Pons (tissue), 1 donor: ENCODE results near the gene FGF9.

Experiments
- DNase-seq: peaks from one replicate; pipeline ENCODE4 v3.0.0-alpha.2; 2016; ENCODE audit warnings: low spot score

FGF9 gene

DNA sequence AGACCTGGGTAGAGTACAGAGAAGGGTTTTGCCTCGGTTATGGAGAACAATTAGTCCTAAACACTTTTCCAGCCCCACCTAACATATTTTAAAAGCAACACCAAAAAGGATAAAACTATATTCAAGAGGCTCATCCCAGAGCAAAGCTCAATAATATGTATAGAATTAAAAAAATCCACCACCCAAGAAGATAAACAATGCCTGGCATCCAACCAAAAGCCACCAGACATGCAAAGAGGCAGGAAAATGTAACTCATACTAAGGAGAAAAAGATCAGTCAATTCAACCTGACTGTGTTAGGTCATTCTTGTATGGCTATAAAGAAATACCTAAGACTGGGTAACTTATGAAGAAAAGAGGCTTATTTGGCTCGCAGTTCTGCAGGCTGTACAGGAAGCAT, 39.3 kb downstream of the FGF9 start:
- no peak for DNase-seq

DNA sequence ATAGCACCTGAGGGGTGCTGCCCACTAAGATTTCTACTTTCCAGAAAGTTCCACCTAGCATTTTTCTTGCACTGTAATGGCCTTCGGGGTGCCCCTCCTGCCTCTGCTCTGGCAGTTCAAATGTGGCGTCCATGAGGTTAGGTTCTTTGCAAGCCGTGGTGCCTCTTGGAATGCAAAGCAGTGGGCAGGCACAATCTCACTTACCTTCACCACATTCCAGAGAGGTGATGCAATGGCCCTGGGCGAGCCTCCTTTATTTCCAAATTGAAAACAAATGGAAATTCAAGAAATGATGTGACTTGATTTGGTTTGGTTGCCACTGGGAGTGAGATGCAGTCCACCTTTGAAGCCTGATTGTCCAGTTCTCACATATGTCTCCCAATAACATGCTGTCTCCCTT, 46.9 kb downstream of the FGF9 start:
- DNase-seq, result no peak

DNA sequence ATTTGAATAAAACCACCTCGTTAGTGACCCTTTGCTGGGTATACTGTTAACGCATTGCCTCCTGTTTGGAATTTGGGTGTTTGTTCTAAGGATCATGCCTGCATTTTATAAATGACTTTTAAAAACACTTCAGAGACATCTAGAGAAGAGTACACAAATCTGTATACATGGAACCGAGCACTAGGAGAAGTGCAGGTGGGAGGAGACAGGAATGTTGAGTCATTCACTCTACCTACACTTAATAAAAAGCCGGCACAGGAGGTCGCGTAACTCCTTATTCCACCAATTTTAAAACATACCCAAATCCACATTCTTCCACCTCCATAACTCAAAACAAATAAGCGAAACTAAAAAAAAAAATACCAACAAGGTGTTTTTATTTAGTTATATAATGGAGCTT, 48.6 kb downstream of the FGF9 start:
- no peak for DNase-seq

DNA sequence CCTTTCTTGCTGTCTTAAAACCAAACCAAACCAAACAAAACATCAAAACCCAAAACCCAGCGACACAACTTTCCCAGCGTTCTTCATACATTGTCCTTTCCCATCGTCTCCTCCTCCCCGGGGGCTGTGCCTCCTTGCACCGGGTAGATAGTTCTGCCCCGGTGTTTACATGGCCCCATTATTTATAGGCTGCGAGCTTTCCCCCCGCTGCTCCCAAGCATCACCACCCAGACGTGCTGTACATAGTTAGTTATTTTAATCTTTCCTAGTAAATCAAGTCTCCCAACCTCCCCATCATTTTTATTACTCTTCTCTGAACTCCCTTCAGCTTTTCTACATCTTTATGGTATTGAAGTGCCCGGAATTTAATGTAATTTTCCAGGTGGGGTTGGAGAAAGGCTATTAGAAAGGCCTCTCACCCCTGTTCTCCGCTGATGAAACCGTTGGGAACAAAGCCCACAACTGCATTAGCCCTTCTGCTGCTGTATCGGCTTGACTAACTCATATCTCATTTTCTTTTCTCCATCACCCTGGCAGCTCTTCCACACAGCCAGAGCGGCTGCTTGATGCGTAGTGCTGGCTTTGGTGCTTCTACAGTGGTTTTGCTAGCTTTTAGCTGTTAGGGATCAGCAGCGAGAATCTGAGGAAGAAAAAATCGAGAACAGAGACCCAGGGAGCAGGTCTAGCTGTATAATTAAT, 53.1 kb downstream of the FGF9 start:
- DNase-seq, result no peak

DNA sequence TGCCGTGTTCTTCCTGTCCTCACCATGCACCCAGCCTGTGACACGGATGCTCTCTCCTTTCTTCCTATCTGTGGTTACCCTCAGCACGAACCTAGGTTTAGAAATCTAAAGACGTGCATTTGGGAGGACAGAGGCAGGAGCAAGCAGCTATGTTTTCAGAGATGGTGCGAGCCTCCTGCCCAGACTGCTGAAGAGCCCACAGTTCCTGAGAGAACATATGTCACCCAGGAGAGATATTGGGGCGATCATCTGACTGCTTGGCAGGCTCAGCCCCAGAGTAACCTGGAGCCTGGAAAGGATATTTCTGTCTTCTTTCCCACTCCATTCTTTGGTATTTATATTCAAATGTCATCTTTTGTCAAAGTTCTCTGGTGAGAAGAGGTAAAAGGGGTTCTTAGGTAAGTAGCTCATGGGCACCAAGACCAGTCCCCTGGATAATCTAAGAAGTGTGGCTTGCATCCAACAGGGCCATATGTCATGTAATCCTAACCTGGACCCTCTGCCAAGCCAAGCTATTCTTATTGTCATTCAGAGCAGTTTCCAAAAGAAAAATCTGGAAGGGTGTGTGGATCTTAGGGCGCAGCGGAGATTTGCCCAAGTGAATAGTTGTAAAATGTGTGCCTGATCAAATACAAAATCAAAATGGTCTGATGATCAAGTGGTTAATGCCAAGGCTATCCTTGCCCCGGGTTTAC, 59.5 kb downstream of the FGF9 start:
- no peak for DNase-seq

DNA sequence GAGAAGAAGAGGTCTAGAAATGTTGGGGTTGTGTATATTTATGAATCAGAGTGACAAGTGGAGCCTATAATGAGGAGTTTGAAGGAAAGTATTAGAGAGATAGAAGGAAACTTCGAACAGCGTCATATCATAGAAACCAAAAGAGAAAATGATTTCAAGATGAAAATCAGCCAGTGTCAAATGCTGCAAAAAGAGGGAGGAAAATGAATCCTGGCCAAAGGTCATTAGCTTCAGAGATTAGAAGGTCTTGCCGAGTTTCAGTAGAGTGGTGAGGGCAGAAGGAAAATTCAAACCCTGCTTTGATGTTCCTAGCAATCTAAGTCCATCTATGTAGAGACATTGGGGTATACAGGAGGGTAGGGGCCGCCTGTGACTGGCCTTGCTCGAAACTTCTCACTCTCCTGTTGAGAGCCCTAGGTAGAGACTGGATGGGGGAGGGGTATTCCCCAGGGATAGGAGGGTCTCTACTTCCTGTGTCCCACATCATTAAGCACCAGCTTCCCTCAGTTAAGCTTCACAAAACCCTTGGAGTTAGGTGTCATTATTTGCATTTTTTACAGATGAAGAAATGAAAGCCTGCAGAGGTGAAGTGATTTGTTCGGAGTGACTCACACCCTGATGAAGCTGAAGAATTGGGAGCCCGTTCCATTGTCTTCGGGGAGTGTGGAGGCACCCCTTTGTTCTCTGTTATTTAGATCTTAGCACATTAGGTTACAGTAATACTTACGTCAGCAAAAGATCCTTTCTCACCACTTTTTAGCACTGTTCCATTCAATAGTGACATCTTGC, 62.8 kb downstream of the FGF9 start:
- no peak for DNase-seq

DNA sequence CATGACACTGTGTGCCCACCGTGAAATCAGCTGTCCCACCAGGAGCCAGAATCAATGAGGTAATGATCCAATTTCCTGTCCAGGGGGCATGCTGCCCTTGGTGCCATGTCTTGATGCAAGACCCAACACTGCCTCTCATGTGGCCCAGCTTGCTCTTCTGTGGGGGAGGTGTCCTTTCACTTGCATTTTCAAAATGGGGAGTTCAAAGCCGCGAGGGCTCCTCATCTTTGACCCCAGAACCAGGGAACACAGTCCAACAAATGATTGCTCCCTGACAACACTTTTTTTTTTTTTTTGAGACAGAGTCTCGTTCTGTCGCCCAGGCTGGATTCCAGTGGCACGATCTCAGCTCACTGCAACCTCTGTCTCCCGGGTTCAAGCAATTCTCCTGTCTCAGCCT, 64.1 kb downstream of the FGF9 start:
- no peak for DNase-seq

DNA sequence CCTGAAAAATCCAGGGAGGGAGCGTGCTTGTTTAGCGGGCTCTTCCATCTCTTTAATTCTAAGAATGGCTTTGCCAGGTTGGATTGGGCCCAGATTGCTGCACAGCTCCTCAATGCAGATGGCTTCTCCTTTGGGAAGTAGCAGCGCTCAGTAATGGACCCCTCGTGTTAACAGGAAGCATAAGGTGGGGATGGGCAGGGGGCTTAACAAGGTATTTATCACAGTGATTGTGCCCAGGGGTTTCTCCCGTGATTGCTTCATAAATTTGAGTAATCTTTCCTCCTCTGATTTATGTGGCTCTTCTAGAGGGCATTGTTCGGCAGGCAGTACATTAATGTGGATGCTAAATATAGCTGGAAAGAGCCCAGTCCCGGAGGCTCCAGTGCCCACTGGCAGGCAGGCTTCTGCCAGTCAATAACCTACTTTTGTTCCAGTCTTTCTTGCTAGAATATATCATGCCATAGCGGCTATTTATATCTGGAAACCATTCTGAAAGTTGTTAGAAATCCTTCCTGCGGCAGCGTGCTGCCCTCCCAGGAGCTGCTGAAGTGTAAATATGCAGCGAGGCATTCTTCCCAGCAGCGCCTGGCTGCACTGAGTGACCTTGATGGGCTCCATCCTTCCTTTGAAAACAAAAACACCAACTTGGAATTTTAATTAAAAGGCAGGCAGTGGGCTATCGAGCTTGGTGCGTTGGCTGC, 65.0 kb downstream of the FGF9 start:
- peak; percentile 11 for DNase-seq

DNA sequence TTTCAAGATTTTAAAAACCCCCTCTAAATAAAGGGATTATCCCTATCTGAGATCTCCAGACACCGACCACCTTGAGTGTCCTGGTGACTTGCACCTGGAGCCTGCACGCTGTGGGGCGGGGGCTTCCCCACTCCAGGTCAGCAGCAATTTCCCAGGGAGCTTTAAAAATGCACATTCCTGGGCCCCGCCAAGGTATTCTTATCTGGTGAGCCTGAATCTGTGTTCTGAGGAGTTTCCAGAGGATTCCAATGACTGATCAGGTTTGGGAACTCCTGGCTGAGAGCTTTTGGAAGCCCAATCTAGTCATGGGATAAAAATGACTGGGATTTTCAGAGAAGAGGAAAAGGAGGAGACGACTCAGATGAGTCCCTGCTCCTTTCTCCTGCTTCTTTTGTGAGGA, 66.1 kb downstream of the FGF9 start:
- DNase-seq, result no peak

DNA sequence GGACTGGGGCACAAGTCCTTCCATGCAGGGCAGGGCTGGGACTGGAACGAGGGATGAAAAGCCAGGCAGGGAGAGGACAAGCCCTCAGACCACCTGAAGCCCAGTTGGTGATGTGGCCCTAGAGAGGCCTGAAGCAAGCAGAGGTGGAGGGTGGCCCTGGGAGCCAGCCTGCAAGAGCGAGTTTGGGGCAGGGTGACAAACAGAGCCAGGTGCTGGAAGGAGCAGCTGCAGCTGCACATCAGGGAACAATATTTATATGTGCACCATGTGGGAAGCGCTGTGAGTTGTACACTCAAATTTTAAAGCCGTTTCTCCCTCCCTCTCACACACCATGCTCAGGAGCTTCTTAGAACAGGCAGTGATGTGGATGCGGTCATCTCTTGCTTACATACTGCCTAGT, 67.8 kb downstream of the FGF9 start:
- DNase-seq, result no peak

DNA sequence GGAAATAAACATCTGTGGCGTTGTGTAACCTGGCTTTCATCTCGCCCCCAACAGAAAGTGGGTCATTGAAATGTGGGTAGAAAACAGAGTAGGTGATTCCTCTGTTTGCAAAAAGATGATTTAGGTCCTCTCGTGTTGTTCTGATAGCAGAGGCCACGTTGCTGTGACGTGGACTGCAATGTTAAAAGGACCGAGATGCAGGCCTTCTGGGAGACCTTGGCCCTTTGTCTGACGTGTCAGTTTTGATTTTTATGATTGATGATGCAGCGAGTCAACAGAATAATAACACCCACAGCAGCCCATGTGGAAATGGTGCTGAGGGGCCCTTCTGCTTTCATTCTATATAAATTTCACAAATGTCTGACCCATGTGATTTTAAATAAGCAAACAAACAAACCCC, 68.9 kb downstream of the FGF9 start:
- DNase-seq, result no peak

DNA sequence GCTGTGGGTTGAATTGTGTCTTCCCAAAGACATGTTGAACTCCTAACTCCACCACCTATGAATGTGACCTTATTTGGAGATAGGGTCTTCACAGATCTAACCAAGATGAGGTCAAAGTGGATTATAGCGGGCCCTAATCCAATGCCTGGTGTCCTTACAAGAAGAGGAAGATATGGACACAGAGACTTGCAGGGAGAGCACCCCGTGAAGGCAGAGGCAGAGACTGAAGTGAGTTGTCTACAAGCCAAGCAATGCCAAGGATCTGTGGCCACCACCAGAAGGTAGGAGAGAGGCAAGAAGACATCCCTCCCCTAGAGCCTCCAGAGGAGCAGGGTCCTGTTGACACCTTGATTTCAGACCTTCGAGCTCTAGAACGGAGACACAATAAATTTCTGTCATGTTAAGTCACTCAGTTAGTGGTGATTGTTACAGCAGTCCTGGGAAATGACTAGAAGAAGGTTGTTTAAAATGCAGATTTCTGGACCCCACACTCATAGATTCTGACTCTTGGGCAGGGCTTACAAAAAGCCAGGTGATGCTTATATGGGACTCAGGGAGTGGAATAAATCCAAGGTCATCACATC, 70.6 kb downstream of the FGF9 start:
- no peak for DNase-seq

DNA sequence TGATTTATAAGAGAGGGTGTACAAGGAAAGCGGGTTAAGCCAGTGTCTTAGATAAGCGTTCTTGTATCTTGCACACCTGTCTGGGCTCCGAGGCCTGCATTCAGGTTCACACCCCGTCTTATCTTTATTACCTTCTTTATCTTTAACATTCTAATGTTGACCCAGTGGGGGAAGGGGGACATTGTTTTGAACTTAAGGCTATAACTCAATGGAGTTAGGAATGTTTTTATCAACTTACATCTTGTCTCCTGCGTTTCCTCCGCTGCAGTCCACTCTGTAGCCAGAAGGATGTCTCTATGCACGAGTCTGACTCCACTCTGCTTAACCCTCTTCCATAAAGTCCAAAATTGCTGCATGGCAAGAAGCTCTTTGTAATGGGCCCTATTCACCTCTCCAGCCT, 71.2 kb downstream of the FGF9 start:
- no peak for DNase-seq

DNA sequence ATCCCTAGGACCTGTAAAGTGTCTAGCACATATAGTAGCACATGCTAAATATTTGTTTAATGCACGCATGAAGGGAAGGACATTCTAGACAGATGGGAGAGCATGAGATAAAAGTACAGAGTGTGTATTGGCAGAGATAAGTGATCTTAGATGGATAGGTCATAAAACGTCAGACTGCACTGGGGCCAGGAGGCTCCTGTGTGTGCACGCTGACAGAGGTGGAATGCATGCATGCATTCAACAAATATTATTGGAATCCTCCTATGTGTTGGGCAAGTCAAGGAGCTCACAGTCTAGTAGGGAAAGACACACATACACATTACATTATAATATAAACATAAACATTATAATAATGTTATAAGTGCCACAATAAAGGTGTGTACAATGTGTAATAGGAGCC, 73.3 kb downstream of the FGF9 start:
- DNase-seq, result no peak

DNA sequence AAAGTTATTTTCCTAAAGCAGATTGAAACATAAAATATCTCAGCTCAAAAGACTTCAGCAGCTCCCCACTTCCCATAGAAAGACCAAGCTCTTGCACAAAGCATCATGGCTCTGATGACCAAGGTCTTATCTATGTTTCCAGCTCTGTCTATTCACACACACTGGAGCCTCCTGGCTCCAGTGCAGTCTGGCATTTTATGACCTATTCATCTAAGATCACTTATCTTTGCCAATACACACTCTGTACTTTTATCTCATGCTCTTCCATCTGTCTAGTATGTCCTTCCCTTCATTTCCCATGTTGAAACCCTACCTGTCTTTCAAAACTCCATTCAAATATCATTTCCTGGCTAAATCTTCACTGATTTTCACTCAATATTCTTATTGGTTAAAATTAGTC, 74.4 kb downstream of the FGF9 start:
- DNase-seq, result no peak

DNA sequence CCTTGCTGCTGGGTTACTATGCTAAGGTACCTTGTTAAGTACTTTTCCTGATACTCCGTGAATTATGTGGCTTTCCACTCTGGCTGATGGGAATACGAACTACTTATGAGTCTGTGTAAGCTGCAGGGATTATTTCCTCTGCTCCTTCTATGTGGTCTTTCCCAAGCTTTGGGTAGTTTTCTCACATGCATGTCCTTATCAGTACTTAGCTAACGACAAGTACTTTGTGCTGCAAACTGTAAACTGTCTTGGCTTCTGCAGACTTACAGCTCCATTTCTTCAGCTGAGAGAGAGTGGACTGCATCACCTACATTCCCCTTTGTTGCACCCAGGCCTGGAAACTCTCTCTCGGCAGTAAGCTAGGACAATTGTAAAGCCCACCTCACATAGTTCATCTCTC, 76.6 kb downstream of the FGF9 start:
- no peak for DNase-seq

DNA sequence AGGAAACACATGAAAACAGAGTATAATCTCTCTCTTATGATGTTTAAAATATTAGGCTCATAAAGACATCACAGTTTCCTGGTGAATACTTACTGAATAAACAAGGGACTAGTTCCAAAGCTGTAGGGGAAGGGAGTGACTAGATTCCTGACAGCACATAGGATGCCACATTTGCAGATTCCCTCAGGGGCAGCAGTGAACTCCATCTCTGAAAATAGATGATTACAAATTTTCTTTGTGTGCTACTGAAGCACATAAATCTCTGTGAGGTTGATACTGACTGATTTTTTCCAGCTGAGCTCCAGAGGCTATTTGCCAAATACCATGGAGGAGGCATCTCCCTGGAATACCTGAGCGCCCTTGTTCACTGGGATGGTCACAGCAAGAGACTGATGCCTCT, 77.3 kb downstream of the FGF9 start:
- DNase-seq, result no peak

DNA sequence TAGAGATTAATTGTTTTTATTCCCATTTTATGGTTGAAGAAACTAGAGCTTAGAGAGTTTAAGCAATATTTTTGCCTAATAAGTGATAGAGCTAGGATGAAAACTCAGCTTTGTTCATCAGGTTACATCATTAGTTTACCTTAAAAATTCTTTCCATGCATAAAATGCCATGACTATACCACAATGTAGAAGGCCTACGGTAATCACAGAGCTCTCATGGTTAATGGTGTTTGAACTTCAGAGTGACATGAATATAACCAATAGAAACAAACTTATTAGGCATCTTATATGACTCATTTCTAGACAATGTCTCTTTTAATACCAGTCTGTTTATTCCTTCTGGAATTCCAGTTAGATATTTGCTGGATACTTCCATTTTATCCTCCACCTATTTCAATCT, 78.5 kb downstream of the FGF9 start:
- DNase-seq, result no peak

DNA sequence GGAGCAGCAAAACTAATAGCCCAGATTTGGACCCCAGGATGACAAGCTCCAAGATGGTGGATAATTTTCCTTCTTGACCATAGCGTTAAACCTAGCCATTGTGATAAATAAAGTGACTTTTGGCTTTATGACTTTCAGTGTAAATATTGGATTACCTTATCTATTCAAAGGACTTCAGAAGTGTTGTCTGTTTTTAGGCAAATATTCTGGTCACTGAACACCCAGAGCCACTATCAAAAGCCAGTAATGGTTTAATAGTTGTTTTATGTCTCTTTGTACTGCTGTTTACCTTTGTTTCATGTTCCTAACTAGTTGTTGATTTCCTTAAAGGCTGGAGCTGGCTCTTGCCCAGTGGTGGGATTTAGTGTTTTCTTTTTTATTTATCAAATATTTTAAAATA, 81.6 kb downstream of the FGF9 start:
- DNase-seq, result no peak

DNA sequence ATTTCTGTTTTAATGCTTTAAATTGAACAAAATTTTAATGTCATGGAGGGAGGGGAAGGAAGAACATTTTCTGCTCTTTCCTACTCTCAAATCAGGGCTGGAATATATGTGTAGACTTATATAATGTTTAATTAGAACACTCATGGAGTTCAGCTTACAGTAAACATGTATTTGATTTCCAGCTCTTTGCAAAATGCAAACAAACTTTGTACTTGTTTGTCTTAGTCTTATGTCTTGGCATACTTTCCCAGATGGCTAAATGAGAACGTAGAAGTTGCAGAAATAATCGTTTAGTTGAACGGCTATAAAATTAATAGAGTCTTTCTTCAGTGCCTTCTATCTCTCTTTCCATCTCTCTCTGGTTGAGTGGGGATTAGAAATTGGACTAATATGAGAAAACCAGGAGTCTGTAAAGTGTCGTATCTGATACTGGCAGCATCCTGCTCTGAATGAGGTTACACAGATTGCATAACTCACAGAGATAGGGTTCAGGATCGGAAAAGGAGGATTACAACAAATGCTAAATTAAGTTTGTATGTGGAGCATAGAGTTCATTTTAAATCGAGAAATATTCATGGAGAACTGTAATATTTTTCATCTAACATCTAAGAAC, 82.3 kb downstream of the FGF9 start:
- no peak for DNase-seq
